Cardiac muscle cell (in vitro differentiated cells and primary cell): ENCODE data around the gene AP3D1. TPM values are rescaled to one million over a fixed set of nuclear protein-coding genes. Genes with fewer than 3 reads are reported as not detected.
A peak's percentile ranks its signal among the peaks of the same experiment; 100 is the strongest.

Experiments used
- DNase-seq, 2 donors: peaks; one replicate each; pipeline versions ENCODE4 v3.0.0 to v3.0.0-alpha.2; 2010 to 2017; ENCODE audit warnings: low read depth in 1 of 2, low spot score in 1 of 2
- H3K27ac ChIP-seq: fragments of 200-600 bp; sonication (generic); 2 replicates; pipeline ENCODE4 v1.5.1; 2016
- H3K27me3 ChIP-seq: fragments of 200-600 bp; sonication (generic); 2 replicates; pipeline ENCODE4 v1.6.0; 2016; ENCODE audit warnings: control low read depth
- H3K36me3 ChIP-seq: fragments of 200-600 bp; sonication (generic); 2 replicates; pipeline ENCODE4 v1.5.1; 2016; ENCODE audit warnings: control low read depth
- H3K4me1 ChIP-seq: fragments of 200-600 bp; sonication (generic); 2 replicates; pipeline ENCODE4 v1.8.1; 2017; ENCODE audit warnings: low read depth, mild to moderate bottlenecking, mixed run types
- H3K4me3 ChIP-seq: fragments of 200-600 bp; sonication (generic); 2 replicates; pipeline ENCODE4 v1.5.1; 2016; ENCODE audit warnings: mild to moderate bottlenecking
- H3K9me3 ChIP-seq: fragments of 200-600 bp; sonication (generic); 2 replicates; pipeline ENCODE4 v1.5.1; 2017; ENCODE audit warnings: low read depth, mild to moderate bottlenecking, control low read depth
- polyA plus RNA-seq: library from polyadenylated mRNA; unstranded; fragments of >200 nt; fragmentation: Nextera tagmentation; extraction: Ambion mirVana; gene quantifications from 2 replicates; pipeline ENCODE4 v1.2.1, GENCODE V29; 2016
- total RNA-seq: library from RNA; depleted of rRNA; stranded (reverse); fragments of >200 nt; gene quantifications from 2 replicates; pipeline ENCODE4 v1.2.3, GENCODE V29; 2016
- TF ChIP-seq, protein P1 (sequence below): IDR thresholded peaks from 2 replicates; pipeline ENCODE4 v1.5.1; 2012; ENCODE audit warnings: low read depth, mild to moderate bottlenecking, low read length

The AP3D1 gene
- total and polyA plus RNA-seq, 2 experiments from 2014 or later, result 115 to 125 TPM

DNA sequence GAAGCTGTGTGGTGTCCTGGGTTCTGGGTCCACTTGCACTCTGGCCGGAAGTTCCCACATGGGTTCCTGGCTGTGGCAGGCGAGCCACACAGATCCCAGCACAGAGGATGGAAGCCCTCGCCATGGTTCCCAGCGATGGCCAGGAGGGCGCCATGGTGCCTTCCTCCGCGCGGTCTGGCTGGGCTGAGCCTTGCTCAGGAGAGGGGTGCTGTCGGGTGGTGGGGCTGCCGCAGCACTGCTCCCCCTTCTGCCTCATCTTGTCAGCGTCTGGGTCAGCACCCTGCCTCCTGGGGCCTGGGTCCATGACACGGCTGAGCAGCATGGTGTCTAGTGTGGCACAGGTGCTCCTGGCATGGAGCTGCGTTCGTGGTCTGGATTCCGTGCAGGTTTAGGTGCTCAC lies 45.9 kb upstream of the AP3D1 start:
- Histone ChIP-seq H3K9me3 (no peaks in the 10 kb centered on the region), H3K4me1 (peaks cover 6% of the 10 kb centered on the region), H3K27me3 (no peaks in the 10 kb centered on the region), H3K36me3 (no peaks in the 10 kb centered on the region), H3K27ac (peak overlapping the region; percentile 38), H3K4me3 (no peak overlapping the region)
- DNase-seq, result no peak
- TF ChIP-seq, protein P1, sequence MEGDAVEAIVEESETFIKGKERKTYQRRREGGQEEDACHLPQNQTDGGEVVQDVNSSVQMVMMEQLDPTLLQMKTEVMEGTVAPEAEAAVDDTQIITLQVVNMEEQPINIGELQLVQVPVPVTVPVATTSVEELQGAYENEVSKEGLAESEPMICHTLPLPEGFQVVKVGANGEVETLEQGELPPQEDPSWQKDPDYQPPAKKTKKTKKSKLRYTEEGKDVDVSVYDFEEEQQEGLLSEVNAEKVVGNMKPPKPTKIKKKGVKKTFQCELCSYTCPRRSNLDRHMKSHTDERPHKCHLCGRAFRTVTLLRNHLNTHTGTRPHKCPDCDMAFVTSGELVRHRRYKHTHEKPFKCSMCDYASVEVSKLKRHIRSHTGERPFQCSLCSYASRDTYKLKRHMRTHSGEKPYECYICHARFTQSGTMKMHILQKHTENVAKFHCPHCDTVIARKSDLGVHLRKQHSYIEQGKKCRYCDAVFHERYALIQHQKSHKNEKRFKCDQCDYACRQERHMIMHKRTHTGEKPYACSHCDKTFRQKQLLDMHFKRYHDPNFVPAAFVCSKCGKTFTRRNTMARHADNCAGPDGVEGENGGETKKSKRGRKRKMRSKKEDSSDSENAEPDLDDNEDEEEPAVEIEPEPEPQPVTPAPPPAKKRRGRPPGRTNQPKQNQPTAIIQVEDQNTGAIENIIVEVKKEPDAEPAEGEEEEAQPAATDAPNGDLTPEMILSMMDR, result no peak

DNA sequence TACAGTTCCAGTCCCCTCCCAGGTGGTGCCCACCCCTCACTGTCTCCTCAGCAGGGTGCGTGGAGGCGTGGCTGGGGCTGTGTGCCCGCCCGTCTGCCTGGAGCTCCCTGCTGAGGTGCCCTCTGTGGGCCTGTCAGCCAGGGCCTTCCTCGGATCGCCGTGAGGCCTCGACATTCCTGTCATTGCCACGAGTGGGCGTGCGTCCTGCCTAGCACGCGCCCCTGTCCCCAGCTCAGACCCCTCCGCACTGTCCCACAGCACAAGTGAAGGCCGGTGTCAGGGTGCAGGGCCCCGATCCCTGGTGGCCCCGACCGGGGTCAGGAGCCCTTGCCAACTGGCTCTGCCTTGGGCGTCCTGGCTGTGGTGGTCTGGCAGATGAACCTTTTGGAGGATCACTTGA lies 44.5 kb upstream of the AP3D1 start:
- Histone ChIP-seq H3K36me3 (peaks cover 2% of the 10 kb centered on the region), H3K27ac (no peak overlapping the region), H3K4me1 (peaks cover 6% of the 10 kb centered on the region), H3K9me3 (no peaks in the 10 kb centered on the region), H3K4me3 (no peak overlapping the region), H3K27me3 (no peaks in the 10 kb centered on the region)
- no peak for DNase-seq
- TF ChIP-seq, protein P1, result no peak

DNA sequence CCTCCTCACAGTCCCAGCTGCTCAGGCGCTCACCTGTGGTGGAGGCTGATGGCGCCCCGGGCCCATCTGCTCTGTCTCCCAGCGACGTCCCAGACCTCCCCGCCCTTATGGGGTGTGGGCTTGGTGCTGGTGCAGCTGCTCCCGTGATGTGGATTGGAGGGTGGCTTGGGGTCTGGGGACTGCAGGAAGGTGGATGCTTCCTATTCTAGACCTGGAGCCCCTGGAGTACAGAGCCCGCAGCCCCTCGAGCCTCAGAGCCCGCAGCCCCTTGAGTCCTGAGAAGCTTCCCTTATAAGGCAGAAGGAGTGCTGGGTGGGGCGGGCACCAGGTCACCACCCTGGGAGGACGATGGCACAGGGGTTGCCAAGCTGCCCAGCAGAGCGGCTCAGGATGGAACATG lies 44.0 kb upstream of the AP3D1 start:
- Histone ChIP-seq H3K4me1 (peaks cover 6% of the 10 kb centered on the region), H3K36me3 (peaks cover 2% of the 10 kb centered on the region), H3K27ac (no peak overlapping the region), H3K4me3 (no peak overlapping the region), H3K9me3 (no peaks in the 10 kb centered on the region), H3K27me3 (no peaks in the 10 kb centered on the region)
- DNase-seq, result no peak
- TF ChIP-seq, protein P1, result no peak

DNA sequence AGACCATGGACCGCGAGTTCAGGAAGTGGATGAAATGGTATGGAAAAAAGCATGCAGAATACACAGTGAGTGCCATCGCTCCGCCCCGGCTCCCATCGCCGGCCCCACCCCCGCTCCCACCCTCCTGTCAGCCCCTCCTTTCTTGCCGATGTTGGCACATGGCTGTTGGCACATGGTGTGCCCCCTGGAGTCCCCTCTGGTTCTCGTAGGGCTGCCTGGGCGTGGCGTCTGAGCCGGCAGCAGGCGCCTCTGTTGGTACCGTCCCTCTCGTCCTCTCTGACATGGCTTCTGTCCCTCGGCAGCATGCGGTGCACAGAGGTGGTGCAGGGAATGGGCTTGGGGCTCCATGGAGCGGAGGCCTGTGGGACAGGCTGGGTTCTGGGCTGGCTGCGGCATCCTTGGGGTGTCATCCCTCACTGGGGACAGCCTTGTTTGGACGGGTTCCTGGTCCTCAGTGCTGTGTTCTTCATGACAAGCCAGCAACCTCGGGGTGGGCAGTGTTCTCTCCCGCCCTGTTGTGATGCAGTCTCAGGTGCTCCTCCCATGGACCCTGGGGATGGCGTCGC lies 43.2 kb upstream of the AP3D1 start:
- no peak for DNase-seq
- TF ChIP-seq, protein P1, result no peak
- Histone ChIP-seq H3K4me3 (no peak overlapping the region), H3K9me3 (no peaks in the 10 kb centered on the region), H3K27me3 (no peaks in the 10 kb centered on the region), H3K36me3 (peaks cover 2% of the 10 kb centered on the region), H3K4me1 (peaks cover 11% of the 10 kb centered on the region), H3K27ac (no peak overlapping the region)

DNA sequence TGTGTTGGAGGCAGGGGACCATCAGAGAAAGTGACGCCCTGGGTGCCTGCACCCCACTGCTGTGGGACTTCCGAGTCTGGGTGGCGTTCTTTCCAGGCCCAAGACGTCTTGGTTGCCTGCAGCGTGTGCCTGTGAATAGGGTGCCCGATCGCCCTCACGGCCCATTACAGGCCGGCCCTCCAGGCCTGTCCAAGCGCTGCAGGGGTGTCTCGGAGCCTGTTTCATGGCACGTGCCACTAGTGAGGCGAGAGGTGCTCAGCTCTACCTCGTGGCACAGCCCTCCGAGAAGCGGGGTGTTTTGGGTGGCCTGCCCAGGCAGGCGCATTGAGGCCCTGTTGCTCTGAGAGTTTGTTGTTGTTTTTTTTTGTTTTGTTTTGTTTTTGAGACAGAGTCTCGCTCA lies 42.4 kb upstream of the AP3D1 start:
- H3K36me3 ChIP-seq, result peaks cover 2% of the 10 kb centered on the region
- H3K4me3 ChIP-seq, result no peak overlapping the region
- DNase-seq, result no peak
- no peak overlapping the region for H3K27ac ChIP-seq
- H3K4me1 ChIP-seq, result peaks cover 13% of the 10 kb centered on the region
- no peaks in the 10 kb centered on the region for H3K9me3 ChIP-seq
- TF ChIP-seq, protein P1, result no peak
- no peaks in the 10 kb centered on the region for H3K27me3 ChIP-seq
